HG03521 (cell line): Measurements from ENCODE around the gene LDB3.

ENCODE experiments used
- ATAC-seq: cut with Tn5 transposase; IDR thresholded peaks from one replicate; pipeline ENCODE4 v1.9.1; 2021; ENCODE audit warnings: mild to moderate bottlenecking, moderate library complexity; ENCODE audit not compliant: unreplicated experiment

Gene LDB3

DNA sequence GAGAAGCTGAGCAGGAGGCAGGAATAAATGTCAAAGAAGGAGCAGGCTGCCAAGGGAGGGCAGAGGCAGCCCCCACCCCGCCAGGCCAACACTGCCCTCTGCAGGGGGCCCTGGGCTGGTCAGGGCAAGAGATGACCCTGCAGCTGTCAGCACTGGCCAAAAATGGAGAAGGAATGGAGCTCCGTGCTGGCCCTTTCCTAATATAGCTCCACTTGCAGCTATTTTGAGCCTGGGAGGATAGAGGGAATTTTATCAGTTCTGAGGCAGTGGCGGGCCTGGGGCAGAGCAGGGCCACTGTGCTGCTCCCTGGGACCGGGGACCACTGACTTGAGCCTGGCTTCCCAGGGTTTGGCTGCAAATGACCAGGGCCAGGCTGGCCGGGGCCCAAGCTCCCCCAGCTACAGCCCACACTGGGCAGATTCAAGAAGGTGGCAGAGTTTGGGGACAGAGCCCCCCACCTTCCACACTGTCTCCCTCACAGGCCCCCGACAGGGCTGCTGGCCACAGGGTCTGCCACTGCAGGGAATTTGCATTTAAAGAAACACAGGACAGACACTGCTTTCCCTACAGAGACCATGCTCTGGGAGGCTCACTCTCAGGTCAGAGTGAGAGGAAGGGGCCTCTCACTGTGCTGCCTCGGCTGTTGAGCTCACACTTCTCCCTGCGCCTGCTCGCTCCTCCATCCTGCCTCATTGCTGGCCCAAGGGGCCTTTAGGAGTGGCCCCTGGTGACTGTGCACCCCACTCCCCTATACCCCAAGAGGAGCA, 16.2 kb downstream of the LDB3 start:
- ATAC-seq = no peak

DNA sequence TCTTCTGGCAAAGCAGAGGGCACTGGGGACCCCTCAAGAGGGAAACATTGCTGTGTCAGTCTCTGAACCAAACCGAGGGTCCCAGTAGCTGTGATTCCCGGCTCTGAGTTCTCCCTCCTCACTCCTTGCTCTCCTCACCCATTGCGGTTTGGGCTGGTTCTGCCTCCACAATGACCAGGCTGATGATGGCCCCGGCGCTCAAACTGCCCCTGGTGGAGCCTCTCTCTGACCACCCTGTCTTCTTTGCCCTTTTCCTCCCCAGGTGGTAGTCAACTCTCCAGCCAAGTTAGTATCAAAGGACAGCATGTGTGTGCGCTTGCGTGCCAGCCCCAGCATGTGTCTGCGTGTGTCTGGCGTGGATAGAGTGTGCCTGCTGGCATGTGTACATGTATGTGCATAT, 17.1 kb downstream of the LDB3 start:
- ATAC-seq = no peak

DNA sequence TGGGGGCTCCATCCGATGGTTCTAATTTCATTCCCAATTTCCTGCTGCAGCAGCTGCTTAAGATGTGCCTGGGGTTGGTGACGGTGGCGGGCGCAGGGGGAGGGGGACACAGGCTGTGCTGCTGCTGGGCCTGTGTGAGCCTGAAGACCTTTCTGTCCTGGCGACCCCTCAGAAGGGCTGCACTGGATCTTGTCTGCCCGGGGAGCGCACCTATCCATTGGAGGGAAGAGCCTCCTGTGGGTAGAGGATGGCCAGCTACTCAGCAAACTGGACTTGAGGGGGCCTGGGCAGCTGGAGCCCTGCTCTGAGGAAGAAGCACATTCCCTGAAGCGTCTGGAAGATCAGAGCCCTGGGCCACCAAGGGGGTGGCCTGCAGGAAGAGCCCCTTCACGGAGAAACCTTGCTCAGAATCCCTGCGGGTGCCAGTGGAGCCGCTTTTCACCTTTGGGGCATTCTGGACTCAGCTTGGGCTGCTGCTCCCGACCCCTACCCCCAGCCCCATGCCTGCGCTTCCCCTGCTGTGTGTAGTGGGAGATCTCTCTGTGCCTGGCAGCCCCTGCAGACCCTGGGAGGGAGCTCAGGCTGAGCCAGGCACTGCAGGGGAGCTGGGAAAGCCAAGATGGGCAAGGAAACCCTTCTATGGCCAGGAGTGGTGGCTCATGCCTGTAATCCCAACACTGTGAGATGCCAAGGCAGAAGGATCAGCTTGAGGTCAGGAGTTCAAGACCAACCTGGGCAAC, 17.8 kb downstream of the LDB3 start:
- no peak for ATAC-seq

DNA sequence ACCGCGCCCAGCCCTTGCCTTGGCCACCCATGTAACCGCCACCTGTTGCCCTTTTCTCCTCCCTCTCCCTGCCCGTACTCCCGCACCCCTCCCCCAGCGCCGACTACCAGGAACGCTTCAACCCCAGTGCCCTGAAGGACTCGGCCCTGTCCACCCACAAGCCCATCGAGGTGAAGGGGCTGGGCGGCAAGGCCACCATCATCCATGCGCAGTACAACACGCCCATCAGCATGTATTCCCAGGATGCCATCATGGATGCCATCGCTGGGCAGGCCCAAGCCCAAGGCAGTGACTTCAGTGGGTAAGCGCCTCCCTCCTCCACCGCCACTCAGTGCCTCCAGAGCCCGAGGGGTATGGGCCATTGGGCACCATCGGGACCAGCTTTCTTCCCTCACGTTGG, 18.7 kb downstream of the LDB3 start:
- no peak for ATAC-seq

DNA sequence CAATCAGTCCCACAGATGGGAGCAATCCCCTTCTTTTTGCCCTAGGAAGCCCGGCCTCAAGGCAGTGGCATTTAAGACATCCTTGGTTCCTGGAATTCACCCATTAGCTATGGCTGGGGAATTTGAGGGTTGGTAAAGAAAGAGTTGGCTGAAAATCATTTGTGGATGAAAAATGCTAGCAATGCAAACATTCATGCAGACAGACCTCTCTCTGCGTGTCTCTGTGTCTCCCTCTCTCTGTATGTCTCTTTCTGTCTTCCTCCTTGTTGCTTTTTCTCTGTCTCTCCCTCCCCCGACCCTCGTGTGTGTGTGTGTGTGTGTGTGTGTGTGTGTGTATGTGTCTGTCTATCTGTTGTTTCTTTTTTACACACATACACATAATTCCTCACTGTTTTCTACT, 19.4 kb downstream of the LDB3 start:
- ATAC-seq = no peak

DNA sequence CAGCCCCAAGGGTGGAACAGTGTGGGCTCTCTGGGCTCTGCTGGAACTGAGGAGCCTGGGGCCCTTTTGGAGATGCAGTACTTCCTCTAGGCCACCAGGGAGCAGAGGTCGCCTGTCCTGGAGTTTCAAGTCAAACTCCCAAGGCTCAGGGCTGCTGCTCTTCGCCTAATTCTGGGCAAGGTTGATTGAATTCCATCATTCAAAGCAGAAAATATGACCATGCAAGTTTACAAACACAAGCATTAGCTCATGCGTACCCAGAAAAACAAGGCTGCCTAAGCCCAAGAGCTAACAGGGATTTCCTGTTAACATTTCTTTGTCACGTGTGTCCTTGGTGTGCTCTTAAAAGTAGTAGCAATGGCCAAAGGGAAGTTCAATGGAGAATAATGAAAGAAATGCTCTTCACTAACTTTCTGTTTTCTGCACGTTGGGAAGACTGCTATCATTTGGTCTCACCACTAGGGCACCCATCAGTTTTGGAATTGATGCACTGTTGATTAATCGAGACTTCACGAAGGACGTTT, 20.1 kb downstream of the LDB3 start:
- peak; percentile 65 for ATAC-seq

DNA sequence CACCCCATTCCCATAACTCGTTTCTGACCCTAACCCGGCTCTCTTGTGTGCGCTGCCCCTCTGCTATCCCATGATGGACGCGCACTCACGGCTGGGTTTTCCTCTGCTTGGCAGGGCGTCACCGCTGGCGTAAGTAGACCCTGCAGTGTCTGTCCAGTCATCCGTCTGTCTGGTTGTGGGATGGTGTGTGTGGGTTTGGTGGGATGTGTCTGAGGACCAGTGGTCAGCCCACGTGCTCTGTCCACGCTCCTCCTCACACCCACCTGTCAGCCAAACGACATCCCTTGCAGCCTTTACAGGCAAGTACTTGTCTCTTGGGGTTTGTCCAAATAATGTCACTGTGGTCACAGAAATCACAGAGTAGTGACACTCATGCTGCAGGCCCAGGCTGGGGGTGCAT, 20.8 kb downstream of the LDB3 start:
- ATAC-seq = no peak

DNA sequence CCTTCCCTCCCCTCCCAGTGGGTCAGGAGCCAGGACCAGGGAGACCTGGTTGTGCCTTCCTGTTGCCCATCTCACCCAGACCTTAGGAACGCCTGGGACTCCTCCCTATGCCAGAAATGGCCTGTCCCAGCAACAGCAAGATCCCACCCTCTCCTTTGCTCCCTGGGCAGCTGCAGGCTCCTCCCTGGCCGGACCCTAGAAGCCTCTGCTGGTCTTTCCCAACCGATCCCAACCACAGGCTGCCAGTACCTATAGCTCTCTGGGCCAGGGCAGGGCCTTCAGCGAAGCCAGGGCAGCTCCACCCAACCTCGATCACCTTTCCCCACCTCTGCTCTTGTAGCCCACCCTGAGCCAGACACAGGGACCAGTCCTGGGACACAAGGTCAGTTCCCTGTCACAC, 21.9 kb downstream of the LDB3 start:
- no peak for ATAC-seq

DNA sequence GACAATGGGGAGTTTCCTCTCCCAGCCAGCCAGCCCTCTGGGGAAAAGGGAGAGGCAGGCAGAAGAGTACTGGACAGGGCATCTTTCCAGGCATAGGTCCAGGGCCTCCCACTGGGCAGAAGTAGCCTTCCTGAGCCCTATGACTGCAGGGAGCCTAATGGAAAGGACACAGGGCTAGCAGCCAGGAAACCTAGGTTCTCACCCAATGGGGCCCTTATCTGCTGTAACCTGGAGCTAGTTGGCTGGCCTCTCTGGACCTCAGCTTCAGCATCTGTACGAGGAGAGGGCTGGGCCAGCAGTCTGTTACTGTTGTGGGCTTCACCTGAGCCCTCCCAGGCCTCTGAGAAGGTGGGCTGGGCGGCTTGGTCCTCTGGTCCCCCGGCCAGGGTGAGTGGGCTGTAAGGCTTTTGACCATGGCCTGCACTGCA, 22.4 kb downstream of the LDB3 start:
- no peak for ATAC-seq

DNA sequence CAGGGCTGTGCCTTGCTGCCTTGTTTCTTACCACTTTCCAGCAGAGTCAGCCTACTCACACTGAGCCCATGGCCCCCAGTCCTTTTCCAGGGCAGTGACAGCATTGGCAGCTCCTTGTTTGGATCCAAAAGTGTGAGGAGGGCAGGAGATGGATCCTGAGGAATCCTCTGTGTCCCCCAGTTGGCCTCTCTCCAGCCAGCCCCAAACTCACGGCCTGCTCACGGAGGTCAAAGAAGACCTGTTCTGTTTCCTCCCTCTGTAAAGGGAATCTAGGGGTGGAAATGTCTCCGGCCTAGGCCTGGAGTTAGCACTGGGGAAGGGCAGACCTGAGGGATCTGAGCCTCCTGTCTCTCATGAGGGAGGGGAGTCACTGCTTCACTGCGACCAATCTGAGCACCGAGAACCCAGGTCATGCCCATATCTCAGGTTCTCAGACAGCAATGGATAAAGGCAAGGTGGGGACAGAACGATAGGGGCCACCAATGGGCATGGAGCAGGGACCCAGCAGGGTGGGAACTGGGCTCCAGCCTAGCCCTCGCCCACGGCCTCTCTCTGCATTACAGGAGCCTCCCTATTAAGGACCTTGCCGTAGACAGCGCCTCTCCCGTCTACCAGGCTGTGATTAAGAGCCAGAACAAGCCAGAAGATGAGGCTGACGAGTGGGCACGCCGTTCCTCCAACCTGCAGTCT, 23.2 kb downstream of the LDB3 start:
- no peak for ATAC-seq

DNA sequence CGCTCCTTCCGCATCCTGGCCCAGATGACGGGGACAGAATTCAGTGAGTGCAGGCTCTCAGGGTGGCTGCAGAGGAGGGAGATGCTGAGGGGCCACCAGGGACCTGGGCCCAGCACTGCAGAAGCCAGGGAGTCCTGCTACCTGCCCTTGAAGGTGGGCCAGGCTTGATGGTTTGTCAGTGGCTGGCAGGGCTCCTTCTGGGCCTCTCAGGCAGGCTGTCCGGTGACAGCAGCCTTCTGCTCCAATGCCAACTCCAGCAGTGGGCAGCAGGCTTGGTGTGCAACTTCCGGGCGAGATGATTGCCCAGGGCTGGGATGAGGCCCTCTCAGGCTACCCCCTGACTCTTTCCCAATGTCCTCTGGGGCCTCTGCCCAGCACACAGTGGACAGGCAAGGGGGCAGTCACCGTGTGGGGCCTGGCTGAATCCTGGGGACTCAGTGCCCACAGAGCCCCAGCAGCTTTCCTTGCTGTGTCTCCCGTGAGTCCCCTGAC, 23.8 kb downstream of the LDB3 start:
- no peak for ATAC-seq

DNA sequence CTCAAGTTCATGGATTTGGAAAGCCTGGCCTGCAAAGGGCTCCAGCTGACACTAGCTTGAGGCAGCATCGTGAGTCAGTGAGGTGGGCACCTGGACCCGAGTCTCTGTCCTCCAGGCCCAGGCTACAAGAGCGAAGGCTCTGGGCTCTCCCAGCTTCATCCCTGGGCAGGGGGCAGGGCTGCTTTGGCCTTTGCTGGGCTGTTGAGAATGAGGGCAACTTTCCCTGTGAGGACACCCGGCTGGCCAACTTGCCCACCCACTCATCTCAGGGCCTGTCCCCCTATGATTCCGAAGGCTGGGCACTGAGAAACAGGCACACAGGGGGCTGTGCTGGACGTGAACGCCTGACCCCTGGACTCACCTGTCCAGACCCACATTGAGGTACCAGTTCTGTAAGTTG, 24.4 kb downstream of the LDB3 start:
- ATAC-seq = no peak

DNA sequence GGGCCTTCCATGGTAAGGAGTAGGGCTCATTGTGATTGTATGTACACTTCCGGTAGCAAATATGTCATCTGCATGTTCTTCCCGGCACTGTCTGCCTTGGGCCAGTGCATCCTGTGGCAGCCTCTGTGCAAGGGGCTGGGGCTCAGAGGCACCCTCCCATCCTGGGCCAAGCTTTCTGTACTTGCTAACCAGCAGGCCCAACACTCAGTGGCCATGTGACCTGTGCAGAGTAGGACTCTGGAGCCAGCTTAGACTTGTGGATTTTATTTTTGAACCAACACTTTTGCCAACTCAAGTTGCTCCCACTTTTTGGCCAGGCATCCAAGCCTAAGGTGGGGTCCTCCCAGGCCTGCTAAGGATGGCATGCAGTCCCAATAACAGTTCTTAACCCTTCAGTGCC, 25.0 kb downstream of the LDB3 start:
- no peak for ATAC-seq

DNA sequence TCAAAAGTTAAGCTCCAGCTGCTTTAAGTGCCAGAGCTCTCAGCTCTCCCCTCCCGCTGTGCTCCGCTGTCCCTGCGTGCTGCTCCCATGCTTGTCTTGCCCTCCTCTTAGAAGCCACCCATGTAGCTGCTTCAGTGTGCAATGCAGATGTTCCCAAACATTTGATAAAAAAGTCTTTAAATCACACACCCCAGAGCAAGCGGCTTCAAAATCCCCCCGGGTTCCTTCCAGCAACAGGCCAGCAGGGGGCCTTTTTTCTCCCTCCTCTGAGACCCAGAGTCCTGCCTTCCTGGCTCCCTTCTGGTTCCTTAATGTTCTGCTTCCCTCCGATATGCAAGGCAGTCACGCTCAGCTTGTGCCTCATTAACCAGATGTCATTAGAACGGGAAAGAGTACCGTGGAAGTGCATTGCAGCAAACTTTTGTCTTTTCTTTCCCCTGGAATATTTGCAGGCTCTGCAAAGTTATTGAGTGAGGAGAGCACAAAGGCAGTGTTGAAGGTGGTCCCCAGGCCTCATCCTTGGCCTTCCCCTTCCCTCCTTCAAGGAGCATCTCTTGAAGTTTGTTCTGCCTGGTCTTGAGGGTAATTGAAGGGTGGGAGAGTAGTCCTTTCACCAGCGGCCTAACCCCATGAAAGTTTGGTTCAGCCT, 25.5 kb downstream of the LDB3 start:
- ATAC-seq = no peak

DNA sequence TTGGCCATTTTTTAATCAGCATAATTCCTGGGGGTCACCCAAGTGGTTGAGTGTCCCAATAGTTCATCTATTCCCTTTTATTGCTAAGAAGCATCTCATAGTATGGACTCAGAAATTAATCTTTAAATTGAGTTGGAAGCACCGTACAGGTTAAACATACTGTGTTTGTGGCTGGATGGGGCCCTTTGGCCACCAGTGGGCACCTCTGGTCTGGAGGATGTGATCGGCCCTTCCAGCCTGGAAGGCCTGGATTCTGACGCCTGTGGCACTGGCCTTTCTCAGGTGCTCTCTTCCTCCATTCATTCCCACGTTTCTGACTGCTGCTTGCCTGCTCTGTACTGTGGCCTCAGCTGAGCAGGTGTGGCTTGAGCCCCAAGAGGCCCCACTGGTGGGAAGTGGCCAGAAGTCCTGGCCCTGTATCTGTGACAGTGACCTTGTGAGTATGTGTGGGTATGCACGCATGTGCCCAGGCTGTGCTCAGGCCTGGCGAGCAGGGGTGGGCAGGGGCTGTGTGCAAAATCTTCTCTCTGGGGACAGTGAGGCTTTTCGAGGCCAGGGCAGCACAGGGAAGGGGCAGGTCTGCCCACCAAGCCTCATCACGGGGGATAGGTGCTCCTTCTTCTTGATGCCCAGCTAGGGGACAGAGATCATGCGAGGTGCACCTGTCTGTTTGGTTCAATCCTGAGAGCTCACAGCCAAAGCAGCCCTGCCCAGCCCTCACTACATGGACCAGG, 30.1 kb downstream of the LDB3 start:
- no peak for ATAC-seq

DNA sequence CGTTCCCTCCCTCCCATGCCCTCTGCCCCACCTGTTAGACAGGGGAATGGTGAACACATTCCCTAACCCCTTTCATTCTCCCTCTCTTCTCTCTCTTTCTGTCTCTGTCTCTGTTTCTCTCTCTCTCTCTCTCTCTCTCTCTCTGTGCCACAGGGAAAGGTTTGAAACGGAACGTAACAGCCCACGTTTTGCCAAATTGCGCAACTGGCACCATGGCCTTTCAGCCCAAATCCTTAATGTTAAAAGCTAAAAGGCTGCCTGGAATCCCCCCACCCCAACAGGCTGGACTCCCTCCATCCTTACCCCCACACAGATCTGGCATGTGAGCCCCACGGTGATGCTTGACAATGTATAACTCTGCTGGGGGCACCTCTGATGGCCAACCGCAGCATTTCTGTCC, 30.8 kb downstream of the LDB3 start:
- ATAC-seq = no peak

DNA sequence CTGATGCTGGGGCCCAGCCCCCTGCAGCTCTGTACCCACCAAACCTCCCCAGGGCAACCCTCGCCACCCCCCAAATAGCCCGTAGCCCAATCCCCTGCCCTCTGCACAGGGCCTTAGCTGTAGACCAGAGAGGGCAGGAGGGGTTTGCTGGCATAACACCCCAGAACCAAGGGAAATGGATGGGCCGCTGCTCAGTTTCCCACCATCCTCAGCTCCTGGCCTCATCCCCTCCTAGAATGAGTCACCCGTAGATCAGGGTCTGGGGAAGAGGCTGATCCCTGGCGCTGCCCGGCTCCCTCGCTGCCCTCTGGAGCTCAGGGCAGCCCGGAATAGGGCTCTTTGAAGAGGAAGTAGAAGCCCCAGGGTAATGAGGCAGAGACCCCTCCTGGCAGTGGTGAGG, 31.2 kb downstream of the LDB3 start:
- no peak for ATAC-seq

DNA sequence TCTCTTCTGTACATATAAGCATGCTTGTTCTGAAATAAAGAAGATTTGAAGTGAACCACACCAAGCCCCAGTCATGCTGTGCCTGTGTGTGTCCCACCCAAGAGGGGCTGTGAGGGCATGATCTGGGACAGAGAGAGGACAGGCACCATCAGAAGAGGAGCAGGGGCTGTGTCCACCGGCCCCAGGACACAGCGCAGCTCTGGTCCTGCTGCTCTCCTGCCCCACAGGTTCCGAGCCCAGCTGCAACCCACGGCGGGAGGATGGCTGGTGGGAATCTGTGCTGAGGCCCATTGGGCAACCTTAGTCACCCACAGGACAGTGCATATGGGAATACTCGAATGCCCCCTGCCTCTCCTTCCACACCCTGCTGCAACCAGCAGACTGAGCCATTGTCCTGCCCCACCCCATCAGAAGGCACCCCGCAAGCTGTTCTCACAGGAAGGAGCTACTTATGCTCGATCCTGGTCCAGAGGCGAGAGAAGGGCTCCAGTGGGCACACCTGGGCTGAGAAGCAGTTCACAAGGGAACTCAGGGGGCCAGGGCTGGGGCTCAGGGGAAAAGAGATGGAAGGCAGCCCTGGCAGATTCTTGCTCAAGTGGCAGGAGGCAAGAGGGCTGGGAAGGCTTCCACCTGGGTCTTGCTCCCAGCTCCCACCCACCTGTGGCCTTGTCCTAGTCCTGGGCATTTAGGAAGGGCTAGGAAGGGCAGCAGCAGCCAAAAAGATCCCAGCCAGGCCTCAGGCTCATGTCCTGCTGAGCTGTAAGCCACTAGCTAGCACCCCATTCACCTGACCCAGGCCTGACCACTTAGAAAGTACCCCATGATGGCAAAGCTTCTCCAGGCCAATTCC, 31.9 kb downstream of the LDB3 start:
- ATAC-seq = no peak

DNA sequence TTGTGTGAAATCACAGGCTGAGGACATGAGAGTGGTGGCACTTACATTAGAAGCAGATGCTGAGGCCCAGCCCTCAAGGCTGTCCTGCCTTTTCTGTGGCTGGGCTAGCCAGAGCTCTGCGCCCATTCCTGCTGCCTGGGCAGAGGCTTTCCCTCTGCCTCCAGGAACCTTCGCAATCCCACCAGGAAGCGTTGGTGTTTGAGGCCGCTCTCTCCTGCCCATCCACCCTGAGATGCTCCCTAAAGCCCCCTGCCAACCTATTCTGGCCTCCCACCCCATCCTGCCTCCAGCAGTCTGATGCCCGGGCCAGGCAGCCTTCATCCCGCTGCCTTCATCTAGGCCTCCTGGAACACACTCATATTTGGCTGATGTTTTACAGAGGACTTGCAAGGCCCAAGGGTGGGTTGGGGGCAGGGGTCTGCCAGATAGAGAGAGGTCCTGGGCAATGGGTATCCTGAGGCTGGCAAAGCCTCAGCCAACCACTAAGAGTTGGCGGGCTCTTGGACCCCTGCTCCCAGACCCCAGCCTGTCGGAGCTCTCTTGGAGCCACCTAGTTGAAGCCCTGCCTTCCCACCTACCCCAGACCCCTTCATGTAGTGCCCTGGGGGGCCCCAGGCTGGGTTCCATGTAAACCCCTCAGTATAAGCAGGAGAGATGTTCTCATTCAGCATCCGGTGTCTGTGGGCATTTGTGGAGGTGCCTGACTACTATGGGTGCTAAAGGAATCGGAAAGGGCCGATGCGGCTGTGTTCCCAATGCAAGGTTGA, 32.7 kb downstream of the LDB3 start:
- no peak for ATAC-seq
